ENCODE measurements around the gene DCANP1. TPM values are rescaled to one million over a fixed set of nuclear protein-coding genes. Genes with fewer than 3 reads are reported as not detected.
A peak's percentile ranks its signal among the peaks of the same experiment; 100 is the strongest.

Gene DCANP1
- total RNA-seq, 1 donor from 2014 or later: not detected

- Histone ChIP-seq H3K27me3 (ENCODE audit: control insufficient read depth, insufficient read depth, low read length) (peaks cover 22% of the 10 kb centered on the region), H3K36me3 (ENCODE audit: control insufficient read depth, insufficient read depth, low read length) (no peaks in the 10 kb centered on the region), H3K4me3 (ENCODE audit: low read depth, low read length) (no peak overlapping the region)
- FAIRE-seq: no peak
- no peak for TF ChIP-seq CTCF (IDR thresholded peaks at IDR 0.05; ENCODE audit: insufficient read depth, low read length, severe bottlenecking)
- DNase-seq (ENCODE audit: low read depth): no peak
Observed at GRCh38 chr5:135448791-135449507, 1.8 kb upstream of the DCANP1 start.

GRCh38 chr5:135448071-135448739 lies 1.1 kb upstream of the DCANP1 start:
- peaks cover 24% of the 10 kb centered on the region for H3K27me3 ChIP-seq (ENCODE audit: control insufficient read depth, insufficient read depth, low read length)
- FAIRE-seq (no peak), DNase-seq (ENCODE audit: low read depth) (peak; percentile 46)
- no peak for TF ChIP-seq CTCF (IDR thresholded peaks at IDR 0.05; ENCODE audit: insufficient read depth, low read length, severe bottlenecking)
- H3K4me3 ChIP-seq (ENCODE audit: low read depth, low read length): no peak overlapping the region
- H3K36me3 ChIP-seq (ENCODE audit: control insufficient read depth, insufficient read depth, low read length): no peaks in the 10 kb centered on the region

GRCh38 chr5:135446615-135447014 lies 533 bp downstream of the DCANP1 start:
- no peaks in the 10 kb centered on the region for H3K36me3 ChIP-seq (ENCODE audit: control insufficient read depth, insufficient read depth, low read length)
- peaks cover 24% of the 10 kb centered on the region for H3K27me3 ChIP-seq (ENCODE audit: control insufficient read depth, insufficient read depth, low read length)
- DNase-seq (ENCODE audit: low read depth) (no peak), FAIRE-seq (no peak)
- no peak overlapping the region for H3K4me3 ChIP-seq (ENCODE audit: low read depth, low read length)
- no peak for TF ChIP-seq CTCF (IDR thresholded peaks at IDR 0.05; ENCODE audit: insufficient read depth, low read length, severe bottlenecking)

- peaks cover 24% of the 10 kb centered on the region for H3K27me3 ChIP-seq (ENCODE audit: control insufficient read depth, insufficient read depth, low read length)
- DNase-seq (ENCODE audit: low read depth): no peak
- no peak for FAIRE-seq
- H3K36me3 ChIP-seq (ENCODE audit: control insufficient read depth, insufficient read depth, low read length): no peaks in the 10 kb centered on the region
- no peak overlapping the region for H3K4me3 ChIP-seq (ENCODE audit: low read depth, low read length)
- no peak for TF ChIP-seq CTCF (IDR thresholded peaks at IDR 0.05; ENCODE audit: insufficient read depth, low read length, severe bottlenecking)
Observed at GRCh38 chr5:135446206-135446605, 942 bp downstream of the DCANP1 start.

GRCh38 chr5:135445306-135445985 lies 1.7 kb downstream of the DCANP1 start:
- FAIRE-seq (no peak), DNase-seq (ENCODE audit: low read depth) (no peak)
- TF ChIP-seq CTCF (IDR thresholded peaks at IDR 0.05; ENCODE audit: insufficient read depth, low read length, severe bottlenecking): no peak
- Histone ChIP-seq H3K4me3 (ENCODE audit: low read depth, low read length) (no peak overlapping the region), H3K36me3 (ENCODE audit: control insufficient read depth, insufficient read depth, low read length) (no peaks in the 10 kb centered on the region), H3K27me3 (ENCODE audit: control insufficient read depth, insufficient read depth, low read length) (peaks cover 21% of the 10 kb centered on the region)

Data from bronchial epithelial cell (primary cell).